ENCODE data around the gene ABCC1.

Gene ABCC1

GRCh38 chr16:16037521-16037920 is 88.1 kb downstream of the ABCC1 start:
- H3K4me3 ChIP-seq (ENCODE audit: insufficient read depth, low read depth, low read length, poor library complexity, severe bottlenecking): no peak overlapping the region
- DNase-seq: no peak
- H3K9me3 ChIP-seq (ENCODE audit: control insufficient read depth, low read length): no peaks in the 10 kb centered on the region
- H3K36me3 ChIP-seq (ENCODE audit: control insufficient read depth, insufficient read depth, low read length): peaks cover 41% of the 10 kb centered on the region
- no peaks in the 10 kb centered on the region for H3K27me3 ChIP-seq (replicated peaks; ENCODE audit: control insufficient read depth, insufficient read depth, low read length, poor library complexity, severe bottlenecking)
- H3K27ac ChIP-seq (ENCODE audit: insufficient read depth, low read length, poor library complexity, severe bottlenecking): no peak overlapping the region
- H3K4me1 ChIP-seq (ENCODE audit: control insufficient read depth, insufficient read depth, low read length, poor library complexity, severe bottlenecking): peaks cover 26% of the 10 kb centered on the region

DNA sequence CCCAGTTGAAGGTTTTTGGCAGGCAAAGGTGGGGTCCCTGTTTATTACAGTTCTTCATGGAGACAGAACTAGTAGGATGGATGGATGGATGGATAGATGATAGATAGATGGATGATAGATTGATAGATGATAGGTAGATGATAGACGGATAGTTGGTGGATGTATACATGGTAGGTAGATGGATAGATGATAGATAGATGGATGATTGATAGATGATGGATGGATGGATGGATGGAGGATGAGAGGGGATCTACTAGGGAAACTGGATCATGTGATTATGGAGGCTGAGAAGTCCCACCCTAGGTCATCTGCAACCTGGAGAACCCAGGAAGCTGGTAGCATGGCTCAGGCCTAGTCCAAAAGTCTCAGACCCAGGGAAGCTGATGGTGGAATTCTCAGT is 88.6 kb downstream of the ABCC1 start:
- Histone ChIP-seq H3K4me3 (ENCODE audit: insufficient read depth, low read depth, low read length, poor library complexity, severe bottlenecking) (no peak overlapping the region), H3K4me1 (ENCODE audit: control insufficient read depth, insufficient read depth, low read length, poor library complexity, severe bottlenecking) (peaks cover 25% of the 10 kb centered on the region), H3K27ac (ENCODE audit: insufficient read depth, low read length, poor library complexity, severe bottlenecking) (no peak overlapping the region), H3K27me3 (replicated peaks; ENCODE audit: control insufficient read depth, insufficient read depth, low read length, poor library complexity, severe bottlenecking) (no peaks in the 10 kb centered on the region), H3K9me3 (ENCODE audit: control insufficient read depth, low read length) (no peaks in the 10 kb centered on the region), H3K36me3 (ENCODE audit: control insufficient read depth, insufficient read depth, low read length) (peaks cover 41% of the 10 kb centered on the region)
- no peak for DNase-seq

DNA sequence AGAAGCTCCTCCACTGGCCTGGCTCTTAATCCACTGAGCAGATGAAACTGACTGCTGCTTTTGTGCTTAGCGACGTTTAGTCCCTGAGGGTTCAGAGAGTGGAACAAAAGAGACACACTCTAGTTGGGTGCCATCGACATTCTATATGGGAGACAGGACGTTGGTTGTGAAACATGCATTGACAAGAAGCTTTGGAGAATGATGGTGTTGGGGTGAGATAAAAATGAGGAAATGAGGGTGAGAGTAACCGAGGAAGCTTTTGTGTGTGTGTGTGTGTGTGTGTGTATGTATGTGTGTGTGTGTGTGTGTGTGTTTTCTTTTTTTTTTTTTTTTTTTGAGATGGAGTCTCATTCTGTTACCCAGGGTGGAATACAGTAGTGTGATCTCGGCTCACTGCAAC is 89.5 kb downstream of the ABCC1 start:
- Histone ChIP-seq H3K36me3 (ENCODE audit: control insufficient read depth, insufficient read depth, low read length) (peaks cover 44% of the 10 kb centered on the region), H3K4me1 (ENCODE audit: control insufficient read depth, insufficient read depth, low read length, poor library complexity, severe bottlenecking) (peaks cover 16% of the 10 kb centered on the region), H3K27me3 (replicated peaks; ENCODE audit: control insufficient read depth, insufficient read depth, low read length, poor library complexity, severe bottlenecking) (no peaks in the 10 kb centered on the region), H3K9me3 (ENCODE audit: control insufficient read depth, low read length) (no peaks in the 10 kb centered on the region), H3K4me3 (ENCODE audit: insufficient read depth, low read depth, low read length, poor library complexity, severe bottlenecking) (no peak overlapping the region), H3K27ac (ENCODE audit: insufficient read depth, low read length, poor library complexity, severe bottlenecking) (no peak overlapping the region)
- DNase-seq: no peak

GRCh38 chr16:16041196-16041892 is 91.9 kb downstream of the ABCC1 start:
- DNase-seq: no peak
- no peaks in the 10 kb centered on the region for H3K9me3 ChIP-seq (ENCODE audit: control insufficient read depth, low read length)
- no peak overlapping the region for H3K27ac ChIP-seq (ENCODE audit: insufficient read depth, low read length, poor library complexity, severe bottlenecking)
- H3K27me3 ChIP-seq (replicated peaks; ENCODE audit: control insufficient read depth, insufficient read depth, low read length, poor library complexity, severe bottlenecking): no peaks in the 10 kb centered on the region
- peaks cover 52% of the 10 kb centered on the region for H3K36me3 ChIP-seq (ENCODE audit: control insufficient read depth, insufficient read depth, low read length)
- H3K4me3 ChIP-seq (ENCODE audit: insufficient read depth, low read depth, low read length, poor library complexity, severe bottlenecking): no peak overlapping the region
- H3K4me1 ChIP-seq (ENCODE audit: control insufficient read depth, insufficient read depth, low read length, poor library complexity, severe bottlenecking): peaks cover 16% of the 10 kb centered on the region

DNA sequence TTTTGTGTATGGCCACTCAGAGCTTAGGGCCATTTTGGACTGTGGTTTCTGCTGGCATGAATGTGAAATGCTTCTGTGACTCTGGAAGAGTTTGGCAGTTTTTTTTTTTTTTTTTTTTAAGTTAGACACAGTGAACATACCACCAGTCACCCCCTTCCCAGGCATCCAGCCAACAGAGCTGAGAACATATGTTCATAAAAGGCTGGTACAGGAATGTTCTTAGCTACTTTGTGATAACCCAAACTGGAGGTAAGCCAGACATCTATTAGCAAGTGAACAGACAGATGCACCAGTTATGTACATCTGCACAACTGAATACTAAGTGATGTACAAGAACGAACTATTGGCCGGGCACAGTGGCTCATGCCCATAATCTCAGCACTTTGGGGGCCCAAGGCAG is 92.7 kb downstream of the ABCC1 start:
- no peak for DNase-seq
- no peak overlapping the region for H3K4me3 ChIP-seq (ENCODE audit: insufficient read depth, low read depth, low read length, poor library complexity, severe bottlenecking)
- H3K4me1 ChIP-seq (ENCODE audit: control insufficient read depth, insufficient read depth, low read length, poor library complexity, severe bottlenecking): peaks cover 16% of the 10 kb centered on the region
- peaks cover 52% of the 10 kb centered on the region for H3K36me3 ChIP-seq (ENCODE audit: control insufficient read depth, insufficient read depth, low read length)
- no peaks in the 10 kb centered on the region for H3K27me3 ChIP-seq (replicated peaks; ENCODE audit: control insufficient read depth, insufficient read depth, low read length, poor library complexity, severe bottlenecking)
- no peaks in the 10 kb centered on the region for H3K9me3 ChIP-seq (ENCODE audit: control insufficient read depth, low read length)
- no peak overlapping the region for H3K27ac ChIP-seq (ENCODE audit: insufficient read depth, low read length, poor library complexity, severe bottlenecking)

GRCh38 chr16:16045296-16045695 is 95.9 kb downstream of the ABCC1 start:
- Histone ChIP-seq H3K4me1 (ENCODE audit: control insufficient read depth, insufficient read depth, low read length, poor library complexity, severe bottlenecking) (peaks cover 13% of the 10 kb centered on the region), H3K9me3 (ENCODE audit: control insufficient read depth, low read length) (no peaks in the 10 kb centered on the region), H3K36me3 (ENCODE audit: control insufficient read depth, insufficient read depth, low read length) (peaks cover 64% of the 10 kb centered on the region), H3K27me3 (replicated peaks; ENCODE audit: control insufficient read depth, insufficient read depth, low read length, poor library complexity, severe bottlenecking) (no peaks in the 10 kb centered on the region), H3K27ac (ENCODE audit: insufficient read depth, low read length, poor library complexity, severe bottlenecking) (no peak overlapping the region), H3K4me3 (ENCODE audit: insufficient read depth, low read depth, low read length, poor library complexity, severe bottlenecking) (no peak overlapping the region)
- no peak for DNase-seq

DNA sequence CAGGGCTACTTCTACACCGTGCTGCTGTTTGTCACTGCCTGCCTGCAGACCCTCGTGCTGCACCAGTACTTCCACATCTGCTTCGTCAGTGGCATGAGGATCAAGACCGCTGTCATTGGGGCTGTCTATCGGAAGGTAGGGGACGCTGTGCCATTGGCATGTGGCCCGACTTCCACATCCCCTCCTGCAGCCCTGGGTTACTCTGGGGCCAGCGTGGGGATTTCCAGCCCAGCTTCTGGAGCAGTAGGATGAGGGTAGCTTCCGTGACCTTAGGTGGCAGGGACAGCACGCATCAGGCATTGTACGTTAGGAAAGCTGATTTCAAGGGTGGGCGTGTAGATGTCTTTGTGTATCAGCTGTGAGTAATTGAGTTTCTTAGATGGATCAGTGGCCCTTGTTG is 96.5 kb downstream of the ABCC1 start:
- Histone ChIP-seq H3K27ac (ENCODE audit: insufficient read depth, low read length, poor library complexity, severe bottlenecking) (no peak overlapping the region), H3K27me3 (replicated peaks; ENCODE audit: control insufficient read depth, insufficient read depth, low read length, poor library complexity, severe bottlenecking) (no peaks in the 10 kb centered on the region), H3K4me1 (ENCODE audit: control insufficient read depth, insufficient read depth, low read length, poor library complexity, severe bottlenecking) (peaks cover 9% of the 10 kb centered on the region), H3K4me3 (ENCODE audit: insufficient read depth, low read depth, low read length, poor library complexity, severe bottlenecking) (no peak overlapping the region), H3K36me3 (ENCODE audit: control insufficient read depth, insufficient read depth, low read length) (peaks cover 64% of the 10 kb centered on the region), H3K9me3 (ENCODE audit: control insufficient read depth, low read length) (no peaks in the 10 kb centered on the region)
- DNase-seq: no peak

- no peaks in the 10 kb centered on the region for H3K4me1 ChIP-seq (ENCODE audit: control insufficient read depth, insufficient read depth, low read length, poor library complexity, severe bottlenecking)
- no peak overlapping the region for H3K4me3 ChIP-seq (ENCODE audit: insufficient read depth, low read depth, low read length, poor library complexity, severe bottlenecking)
- H3K9me3 ChIP-seq (ENCODE audit: control insufficient read depth, low read length): no peaks in the 10 kb centered on the region
- H3K36me3 ChIP-seq (ENCODE audit: control insufficient read depth, insufficient read depth, low read length): peaks cover 76% of the 10 kb centered on the region
- no peak overlapping the region for H3K27ac ChIP-seq (ENCODE audit: insufficient read depth, low read length, poor library complexity, severe bottlenecking)
- DNase-seq: no peak
- no peaks in the 10 kb centered on the region for H3K27me3 ChIP-seq (replicated peaks; ENCODE audit: control insufficient read depth, insufficient read depth, low read length, poor library complexity, severe bottlenecking)
Observed at GRCh38 chr16:16047761-16048160, 98.3 kb downstream of the ABCC1 start.

GRCh38 chr16:16048904-16049582 is 99.6 kb downstream of the ABCC1 start:
- DNase-seq: no peak
- no peaks in the 10 kb centered on the region for H3K4me1 ChIP-seq (ENCODE audit: control insufficient read depth, insufficient read depth, low read length, poor library complexity, severe bottlenecking)
- H3K27ac ChIP-seq (ENCODE audit: insufficient read depth, low read length, poor library complexity, severe bottlenecking): no peak overlapping the region
- H3K36me3 ChIP-seq (ENCODE audit: control insufficient read depth, insufficient read depth, low read length): peaks cover 75% of the 10 kb centered on the region
- no peak overlapping the region for H3K4me3 ChIP-seq (ENCODE audit: insufficient read depth, low read depth, low read length, poor library complexity, severe bottlenecking)
- no peaks in the 10 kb centered on the region for H3K9me3 ChIP-seq (ENCODE audit: control insufficient read depth, low read length)
- H3K27me3 ChIP-seq (replicated peaks; ENCODE audit: control insufficient read depth, insufficient read depth, low read length, poor library complexity, severe bottlenecking): no peaks in the 10 kb centered on the region

DNA sequence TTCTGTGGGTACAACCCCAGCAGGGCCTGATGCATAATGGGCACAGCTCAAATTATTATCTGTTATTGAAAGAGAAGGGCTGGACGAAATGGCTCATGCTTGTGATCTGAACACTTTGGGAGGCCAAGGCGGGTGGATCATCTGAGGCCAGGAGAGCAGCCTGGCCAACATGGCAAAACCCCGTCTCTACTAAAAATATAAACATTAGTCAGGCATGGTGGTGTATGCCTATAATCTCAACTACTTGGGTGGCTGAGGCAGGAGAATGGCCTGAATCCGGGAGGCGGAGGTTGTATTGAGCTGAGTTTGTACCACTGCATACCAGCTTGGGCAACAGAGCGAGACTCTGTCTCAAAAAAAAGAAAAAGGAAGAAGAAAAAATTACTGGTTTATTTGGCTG is 100.7 kb downstream of the ABCC1 start:
- Histone ChIP-seq H3K36me3 (ENCODE audit: control insufficient read depth, insufficient read depth, low read length) (peaks cover 67% of the 10 kb centered on the region), H3K27me3 (replicated peaks; ENCODE audit: control insufficient read depth, insufficient read depth, low read length, poor library complexity, severe bottlenecking) (no peaks in the 10 kb centered on the region), H3K27ac (ENCODE audit: insufficient read depth, low read length, poor library complexity, severe bottlenecking) (no peak overlapping the region), H3K4me3 (ENCODE audit: insufficient read depth, low read depth, low read length, poor library complexity, severe bottlenecking) (no peak overlapping the region), H3K9me3 (ENCODE audit: control insufficient read depth, low read length) (no peaks in the 10 kb centered on the region), H3K4me1 (ENCODE audit: control insufficient read depth, insufficient read depth, low read length, poor library complexity, severe bottlenecking) (no peaks in the 10 kb centered on the region)
- no peak for DNase-seq
